ENCODE results near the gene ZNF804B.

The ZNF804B gene

GRCh38 chr7:89316584-89317251, 557.2 kb downstream of the ZNF804B start:
- DNase-seq, result no peak

DNA sequence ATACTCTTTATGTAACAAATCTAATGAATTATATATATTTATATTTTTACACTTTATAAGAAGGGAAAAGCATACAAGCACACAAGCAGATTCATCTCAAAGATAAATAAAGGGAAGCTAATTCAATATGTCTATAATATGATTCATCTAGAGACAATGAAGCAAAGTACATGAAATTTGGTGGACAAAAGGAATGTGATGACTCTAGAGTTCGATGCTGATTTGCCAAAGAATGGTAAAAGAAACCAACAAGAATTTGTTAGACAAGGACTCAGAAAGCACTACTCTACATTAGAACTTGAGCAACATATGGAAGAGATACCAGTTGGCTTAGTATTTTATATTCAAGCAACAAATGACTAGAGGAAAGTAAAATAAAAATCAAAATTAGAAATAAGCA, 572.5 kb downstream of the ZNF804B start:
- DNase-seq, result no peak

GRCh38 chr7:89334797-89335196, 575.3 kb downstream of the ZNF804B start:
- no peak for DNase-seq

DNA sequence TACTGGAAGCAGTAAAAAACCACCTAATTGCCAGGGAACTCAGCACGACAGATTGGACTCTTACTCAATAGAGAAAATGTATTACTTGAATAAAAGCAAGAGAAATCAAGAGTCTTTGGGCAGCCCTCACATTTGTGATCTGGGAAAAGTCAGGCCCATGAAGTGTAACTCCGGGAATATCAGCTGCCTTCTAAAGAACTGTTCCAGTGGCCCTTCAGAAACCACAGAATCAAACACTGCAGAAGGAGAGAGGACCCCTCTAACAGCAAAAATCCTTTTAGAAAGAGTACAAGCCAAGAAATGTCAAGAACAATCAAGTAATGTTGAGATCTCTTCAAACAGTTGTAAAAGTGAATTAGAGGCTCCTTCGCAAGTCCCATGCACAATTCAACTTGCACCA, 576.0 kb downstream of the ZNF804B start:
- no peak for DNase-seq

DNA sequence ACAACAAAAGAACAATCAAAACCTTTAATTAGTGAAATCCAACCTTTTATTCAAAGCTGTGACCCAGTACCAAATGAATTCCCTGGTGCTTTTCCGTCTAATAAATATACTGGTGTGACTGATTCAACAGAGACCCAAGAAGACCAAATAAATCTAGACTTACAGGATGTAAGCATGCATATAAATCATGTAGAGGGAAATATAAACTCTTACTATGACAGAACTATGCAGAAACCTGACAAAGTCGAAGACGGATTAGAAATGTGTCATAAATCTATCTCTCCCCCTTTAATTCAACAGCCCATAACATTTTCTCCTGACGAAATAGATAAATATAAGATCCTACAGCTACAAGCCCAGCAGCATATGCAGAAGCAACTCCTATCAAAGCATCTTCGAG, 576.6 kb downstream of the ZNF804B start:
- no peak for DNase-seq

DNA sequence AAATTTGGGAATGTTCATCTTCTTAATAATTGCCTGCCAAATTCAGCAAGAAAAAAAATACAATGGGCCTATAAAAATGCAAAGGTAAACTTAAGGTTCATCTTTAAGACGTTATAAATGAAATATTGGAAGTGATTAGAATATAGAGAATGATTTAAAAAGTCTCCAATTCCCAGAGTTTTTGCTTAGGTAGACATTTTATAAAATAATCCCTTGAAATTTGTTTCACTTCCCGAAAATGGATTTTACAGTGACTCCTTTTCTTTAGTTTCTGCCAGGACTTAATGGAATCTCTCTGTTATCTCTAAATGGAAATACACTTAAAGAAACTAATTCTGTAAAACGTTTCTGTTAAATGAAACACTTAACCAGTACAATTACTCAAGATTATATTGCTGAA, 580.2 kb downstream of the ZNF804B start:
- DNase-seq, result no peak

DNA sequence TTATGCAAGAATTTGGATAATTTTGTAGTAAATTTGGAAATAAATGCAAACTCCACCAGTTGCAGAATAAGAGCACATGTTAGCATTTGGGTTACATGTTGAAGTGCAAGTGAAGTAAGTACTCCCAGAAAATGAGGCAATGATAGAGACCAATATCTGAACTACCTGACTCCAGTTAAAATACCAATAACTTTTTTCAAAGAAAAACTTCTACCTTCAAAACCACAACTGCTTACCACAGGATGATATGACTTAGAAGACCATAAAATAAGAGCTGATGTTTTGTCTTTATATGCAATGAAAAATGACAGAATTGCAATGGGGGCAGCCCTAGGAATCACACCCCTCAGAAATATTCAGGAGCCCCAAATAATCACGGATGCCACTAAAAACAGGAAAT, 597.6 kb downstream of the ZNF804B start:
- DNase-seq, result no peak

- no peak for DNase-seq
These were observed 617.7 kb downstream of the ZNF804B start for GRCh38 chr7:89377219-89377618.

- DNase-seq, result no peak
These were observed 625.9 kb downstream of the ZNF804B start for GRCh38 chr7:89385411-89385810.

All from CD4-positive, alpha-beta T cell treated with Interleukin-4 for 1 hour (primary cell).